Retinal pigment epithelial cell (primary cell): ENCODE results near the gene PRKCH.

Source experiments
- DNase-seq: peaks from one replicate; pipeline ENCODE4 v3.0.0-alpha.2; 2010; ENCODE audit warnings: low read depth
- H3K4me3 ChIP-seq: 2 replicates; pipeline ENCODE4 v1.5.1; 2011; ENCODE audit warnings: mild to moderate bottlenecking, low read length, control low read depth, moderate library complexity
- TF ChIP-seq, protein P1 (sequence below): conservative IDR thresholded peaks from 2 replicates; pipeline ENCODE4 v1.5.1; 2011; ENCODE audit warnings: low read depth, low read length, control low read depth, inconsistent platforms

Gene PRKCH

DNA sequence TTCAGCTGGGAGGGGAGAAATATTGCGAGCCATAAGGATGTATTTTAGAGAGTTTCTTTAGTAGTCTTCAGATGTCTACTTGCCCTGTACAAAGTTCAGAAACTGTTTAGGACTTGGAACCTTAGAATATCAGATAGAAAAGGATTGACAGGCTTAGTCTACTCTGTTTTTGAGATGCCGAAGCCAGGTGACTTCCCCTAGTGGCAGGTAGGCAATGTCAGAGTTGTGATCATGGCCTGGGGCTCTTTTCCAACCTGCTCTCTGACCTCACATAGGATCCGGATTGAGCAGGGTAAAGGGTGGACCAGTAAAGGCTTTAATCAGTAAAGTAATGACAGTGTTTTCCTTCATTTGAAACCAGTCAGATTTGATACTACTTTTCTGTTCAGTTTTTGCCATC, 59.6 kb downstream of the PRKCH start:
- no peak overlapping the region for H3K4me3 ChIP-seq
- no peak for DNase-seq
- TF ChIP-seq, protein P1, sequence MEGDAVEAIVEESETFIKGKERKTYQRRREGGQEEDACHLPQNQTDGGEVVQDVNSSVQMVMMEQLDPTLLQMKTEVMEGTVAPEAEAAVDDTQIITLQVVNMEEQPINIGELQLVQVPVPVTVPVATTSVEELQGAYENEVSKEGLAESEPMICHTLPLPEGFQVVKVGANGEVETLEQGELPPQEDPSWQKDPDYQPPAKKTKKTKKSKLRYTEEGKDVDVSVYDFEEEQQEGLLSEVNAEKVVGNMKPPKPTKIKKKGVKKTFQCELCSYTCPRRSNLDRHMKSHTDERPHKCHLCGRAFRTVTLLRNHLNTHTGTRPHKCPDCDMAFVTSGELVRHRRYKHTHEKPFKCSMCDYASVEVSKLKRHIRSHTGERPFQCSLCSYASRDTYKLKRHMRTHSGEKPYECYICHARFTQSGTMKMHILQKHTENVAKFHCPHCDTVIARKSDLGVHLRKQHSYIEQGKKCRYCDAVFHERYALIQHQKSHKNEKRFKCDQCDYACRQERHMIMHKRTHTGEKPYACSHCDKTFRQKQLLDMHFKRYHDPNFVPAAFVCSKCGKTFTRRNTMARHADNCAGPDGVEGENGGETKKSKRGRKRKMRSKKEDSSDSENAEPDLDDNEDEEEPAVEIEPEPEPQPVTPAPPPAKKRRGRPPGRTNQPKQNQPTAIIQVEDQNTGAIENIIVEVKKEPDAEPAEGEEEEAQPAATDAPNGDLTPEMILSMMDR, result no peak

DNA sequence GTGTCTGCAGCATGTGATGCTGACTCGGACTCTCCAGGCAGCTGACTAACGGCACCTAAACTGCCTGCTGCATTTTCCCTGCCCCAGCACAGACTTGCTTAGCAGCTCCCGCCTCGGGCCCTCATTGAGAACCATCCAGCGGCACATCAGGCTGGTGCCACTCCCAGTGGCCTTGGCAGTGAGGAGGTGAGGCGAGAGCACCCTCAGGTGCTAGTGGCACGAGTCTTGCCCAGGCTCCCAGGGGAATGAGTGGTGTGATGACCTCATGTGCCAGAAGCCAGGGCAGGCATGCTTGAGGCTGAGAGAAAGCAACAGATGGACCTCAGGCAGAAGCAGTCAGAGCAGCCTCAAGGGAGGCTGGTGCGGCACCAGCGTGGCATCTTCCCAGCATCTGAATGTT, 60.2 kb downstream of the PRKCH start:
- no peak overlapping the region for H3K4me3 ChIP-seq
- no peak for DNase-seq
- TF ChIP-seq, protein P1, result no peak

DNA sequence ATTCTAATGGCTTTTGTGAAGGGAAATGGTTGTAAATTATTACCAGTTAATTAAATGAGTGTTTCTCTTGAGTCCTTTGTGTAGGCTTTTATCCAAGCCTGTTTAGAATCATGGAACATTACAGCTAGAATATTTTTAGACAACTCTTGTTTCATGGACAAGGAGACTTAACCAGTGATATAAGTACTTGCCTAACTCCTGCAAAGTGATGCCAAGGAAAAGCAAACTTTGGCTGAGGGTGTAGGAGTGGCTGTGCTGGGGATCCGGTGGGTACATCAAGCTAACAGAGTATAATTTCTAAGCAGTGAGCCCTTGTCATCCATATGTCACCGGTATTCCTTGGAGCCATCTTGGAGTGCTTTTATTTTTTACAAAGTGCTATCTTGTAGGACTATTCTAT, 61.5 kb downstream of the PRKCH start:
- no peak overlapping the region for H3K4me3 ChIP-seq
- TF ChIP-seq, protein P1, result no peak
- no peak for DNase-seq

DNA sequence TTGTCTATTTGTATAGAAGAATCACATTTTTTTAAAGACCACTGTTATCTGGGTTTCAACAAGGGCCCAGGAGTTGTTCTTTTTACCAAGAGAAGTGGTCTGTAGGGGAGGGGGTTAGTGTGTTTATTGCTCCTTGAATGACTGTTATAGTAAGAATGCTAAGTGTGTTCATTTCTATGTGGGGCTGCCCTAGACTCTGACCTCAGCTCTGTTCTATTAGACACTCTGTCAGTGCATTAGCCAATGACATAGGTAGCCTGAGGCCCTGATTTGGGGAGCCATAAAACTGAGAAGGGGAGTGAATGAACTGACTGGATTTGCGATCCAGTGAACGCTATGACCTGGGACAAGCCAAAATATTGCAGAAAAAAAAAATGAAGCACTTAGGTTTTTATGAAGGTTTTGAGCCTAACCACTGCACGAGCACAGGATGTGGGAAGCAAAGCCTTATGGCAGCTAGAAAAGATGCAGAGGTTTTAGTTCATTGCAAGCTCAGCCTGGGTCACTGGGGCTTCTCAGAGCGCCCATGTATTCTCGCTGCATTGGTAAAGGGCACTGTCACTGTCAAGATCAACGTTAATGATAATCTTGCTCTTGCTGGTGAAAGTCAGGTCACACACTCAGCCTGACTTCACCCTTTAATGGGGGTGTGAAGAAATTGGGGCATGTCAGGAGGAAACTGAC, 63.8 kb downstream of the PRKCH start:
- no peak overlapping the region for H3K4me3 ChIP-seq
- no peak for DNase-seq
- TF ChIP-seq, protein P1, result no peak

DNA sequence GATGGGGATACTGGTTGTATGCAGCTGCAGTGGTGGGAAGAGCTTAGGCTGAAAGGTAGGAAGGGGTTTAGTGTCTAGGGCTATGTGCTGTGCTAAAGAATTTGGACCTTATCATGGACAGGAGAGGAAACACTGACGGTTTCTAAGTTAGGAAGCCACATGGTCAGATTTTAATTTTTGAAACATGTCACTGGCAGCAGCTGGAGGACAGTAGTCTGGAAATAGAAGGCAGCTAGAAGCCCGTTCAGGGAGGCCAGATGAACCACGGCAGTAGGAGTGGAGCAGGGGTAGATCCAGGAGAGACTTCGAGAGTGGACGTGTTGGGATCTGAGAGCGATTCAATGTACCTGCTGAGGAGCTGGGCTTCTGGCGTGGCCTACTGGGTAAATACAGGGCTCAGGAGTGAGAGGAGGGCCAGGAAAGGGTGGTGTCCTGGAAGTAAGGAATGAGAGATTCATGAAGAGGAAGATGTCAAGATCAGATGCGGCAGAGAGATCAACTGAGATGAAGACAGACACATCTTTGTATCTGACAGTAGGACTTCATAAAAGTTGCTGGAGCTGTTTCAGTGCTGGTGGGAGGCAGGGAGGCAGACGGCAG, 64.9 kb downstream of the PRKCH start:
- TF ChIP-seq, protein P1, result no peak
- DNase-seq, result no peak
- H3K4me3 ChIP-seq, result no peak overlapping the region

DNA sequence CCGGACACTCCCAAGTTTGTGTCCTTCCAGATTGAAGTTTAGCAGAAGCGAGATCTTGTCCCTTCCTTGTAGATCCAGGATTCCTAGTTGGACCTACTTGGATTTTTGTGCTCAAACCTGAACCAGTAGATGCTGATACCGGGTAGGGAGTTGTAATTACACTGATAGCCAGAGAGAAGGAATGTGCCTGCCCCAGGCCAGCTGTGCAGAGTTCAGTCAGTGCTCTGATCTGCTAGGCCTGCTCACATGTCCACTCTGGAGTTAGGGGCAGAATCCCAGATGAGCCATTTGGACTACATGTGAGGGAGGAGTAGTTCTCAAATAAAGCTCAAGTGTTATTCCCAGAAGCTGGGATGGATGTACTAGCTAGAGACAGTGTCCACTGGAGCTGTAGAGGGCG, 65.7 kb downstream of the PRKCH start:
- TF ChIP-seq, protein P1, result no peak
- no peak for DNase-seq
- H3K4me3 ChIP-seq, result no peak overlapping the region
